Esophagus muscularis mucosa (tissue), 3 donors: Measurements from ENCODE around the gene MDFIC2.

Experiments
- POLR2AphosphoS5 ChIP-seq, 2 donors: sonication (generic); formaldehyde crosslinking; IDR thresholded peaks; one replicate each; pipeline ENCODE4 v1.6.1; 2017; ENCODE audit warnings: antibody characterized with exemption in 2 of 2
- TF ChIP-seq, protein P1 (sequence below), 3 experiments: fragments of 200-600 bp in 2 of 3; fragments of 450-650 bp in 1 of 3; sonication (generic) in 2 of 3; IDR thresholded peaks; one replicate each; pipeline ENCODE4 v1.5.1; 2017 to 2019; ENCODE audit warnings: antibody characterized with exemption in 3 of 3, mild to moderate bottlenecking in 2 of 3, moderate library complexity in 1 of 3

- TF ChIP-seq, protein P1, sequence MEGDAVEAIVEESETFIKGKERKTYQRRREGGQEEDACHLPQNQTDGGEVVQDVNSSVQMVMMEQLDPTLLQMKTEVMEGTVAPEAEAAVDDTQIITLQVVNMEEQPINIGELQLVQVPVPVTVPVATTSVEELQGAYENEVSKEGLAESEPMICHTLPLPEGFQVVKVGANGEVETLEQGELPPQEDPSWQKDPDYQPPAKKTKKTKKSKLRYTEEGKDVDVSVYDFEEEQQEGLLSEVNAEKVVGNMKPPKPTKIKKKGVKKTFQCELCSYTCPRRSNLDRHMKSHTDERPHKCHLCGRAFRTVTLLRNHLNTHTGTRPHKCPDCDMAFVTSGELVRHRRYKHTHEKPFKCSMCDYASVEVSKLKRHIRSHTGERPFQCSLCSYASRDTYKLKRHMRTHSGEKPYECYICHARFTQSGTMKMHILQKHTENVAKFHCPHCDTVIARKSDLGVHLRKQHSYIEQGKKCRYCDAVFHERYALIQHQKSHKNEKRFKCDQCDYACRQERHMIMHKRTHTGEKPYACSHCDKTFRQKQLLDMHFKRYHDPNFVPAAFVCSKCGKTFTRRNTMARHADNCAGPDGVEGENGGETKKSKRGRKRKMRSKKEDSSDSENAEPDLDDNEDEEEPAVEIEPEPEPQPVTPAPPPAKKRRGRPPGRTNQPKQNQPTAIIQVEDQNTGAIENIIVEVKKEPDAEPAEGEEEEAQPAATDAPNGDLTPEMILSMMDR (IDR thresholded peaks at IDR 0.05) = no peak
- no peak for TF ChIP-seq POLR2AphosphoS5 (IDR thresholded peaks at IDR 0.05)
These were observed 78.6 kb downstream of the MDFIC2 start for GRCh38 chr3:70233812-70234211.
